Upper lobe of left lung (tissue), 4 donors: ENCODE measurements around the gene CMYA5.

Experiments
- CTCF ChIP-seq, 6 experiments: fragments of 450-650 bp in 4 of 6; fragments of 200-600 bp in 2 of 6; sonication (generic) in 2 of 6; IDR thresholded peaks; one replicate each; pipeline ENCODE4 v1.5.1; 2016 to 2019; ENCODE audit warnings: antibody characterized with exemption in 6 of 6
- EP300 ChIP-seq, 4 donors: sonication (generic); formaldehyde crosslinking; IDR thresholded peaks; one replicate each; pipeline ENCODE4 v1.5.1; 2017; ENCODE audit warnings: antibody characterized with exemption in 4 of 4, control low read depth in 2 of 4
- POLR2AphosphoS5 ChIP-seq, 2 donors: sonication (generic); formaldehyde crosslinking; IDR thresholded peaks; one replicate each; pipeline ENCODE4 v1.5.1; 2017; ENCODE audit warnings: antibody characterized with exemption in 2 of 2

- TF ChIP-seq POLR2AphosphoS5 (IDR thresholded peaks at IDR 0.05), result no peak
- no peak for TF ChIP-seq CTCF (IDR thresholded peaks at IDR 0.05)
- no peak for TF ChIP-seq EP300 (IDR thresholded peaks at IDR 0.05)
These were observed 109.4 kb downstream of the CMYA5 start for GRCh38 chr5:79798893-79799590.
